HG02870 (cell line): ENCODE measurements around the gene OMD.

Source experiments
- ATAC-seq: cut with Tn5 transposase; IDR thresholded peaks from one replicate; pipeline ENCODE4 v1.9.1; 2021; ENCODE audit warnings: mild to moderate bottlenecking, moderate library complexity; ENCODE audit not compliant: unreplicated experiment

The OMD gene, protein sequence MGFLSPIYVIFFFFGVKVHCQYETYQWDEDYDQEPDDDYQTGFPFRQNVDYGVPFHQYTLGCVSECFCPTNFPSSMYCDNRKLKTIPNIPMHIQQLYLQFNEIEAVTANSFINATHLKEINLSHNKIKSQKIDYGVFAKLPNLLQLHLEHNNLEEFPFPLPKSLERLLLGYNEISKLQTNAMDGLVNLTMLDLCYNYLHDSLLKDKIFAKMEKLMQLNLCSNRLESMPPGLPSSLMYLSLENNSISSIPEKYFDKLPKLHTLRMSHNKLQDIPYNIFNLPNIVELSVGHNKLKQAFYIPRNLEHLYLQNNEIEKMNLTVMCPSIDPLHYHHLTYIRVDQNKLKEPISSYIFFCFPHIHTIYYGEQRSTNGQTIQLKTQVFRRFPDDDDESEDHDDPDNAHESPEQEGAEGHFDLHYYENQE

DNA sequence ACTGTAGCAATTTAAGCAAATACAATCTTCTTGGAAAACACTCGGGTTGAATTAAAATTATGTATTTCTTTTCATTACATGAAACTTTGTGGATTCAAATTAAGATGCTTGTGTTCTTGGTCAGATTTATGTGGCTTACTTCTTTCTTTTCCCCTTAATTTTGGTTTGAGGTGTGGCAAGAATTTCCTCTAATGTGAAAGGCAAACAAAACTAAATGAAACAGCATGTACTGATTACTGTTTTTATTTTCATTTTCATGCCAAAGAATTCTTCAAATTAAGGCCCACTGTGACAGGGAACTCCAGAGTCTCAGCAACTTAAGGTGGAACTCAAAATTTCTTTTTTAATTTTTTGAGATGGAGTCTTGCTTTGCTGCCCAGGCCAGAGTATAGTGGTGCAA is at the start of gene OMD:
Gene OMD, minus strand, starts transcription at position 132 of the 400 bp plus-strand sequence. CDS start 6,913 bp downstream, outside the sequence.
- no peak for ATAC-seq

DNA sequence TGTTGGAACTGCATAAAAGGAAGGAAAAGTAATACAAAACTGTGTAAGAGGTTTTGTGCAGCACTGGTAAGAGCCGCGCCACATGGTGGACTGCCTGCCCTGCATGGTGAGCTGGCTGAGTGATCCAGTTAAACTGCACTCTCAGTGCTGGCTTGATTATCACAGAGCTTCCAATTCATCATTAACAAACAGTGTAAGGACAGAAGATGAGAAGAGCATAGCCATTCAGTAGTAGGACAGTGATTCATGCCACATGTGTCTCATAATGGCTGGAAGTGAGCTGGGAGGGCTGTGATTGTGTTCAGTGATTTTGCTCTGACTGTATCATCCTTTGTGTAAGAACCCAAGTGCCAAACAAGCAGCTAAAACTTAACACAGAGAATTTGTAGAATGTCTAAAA is 43.9 kb upstream of the OMD start:
- no peak for ATAC-seq

DNA sequence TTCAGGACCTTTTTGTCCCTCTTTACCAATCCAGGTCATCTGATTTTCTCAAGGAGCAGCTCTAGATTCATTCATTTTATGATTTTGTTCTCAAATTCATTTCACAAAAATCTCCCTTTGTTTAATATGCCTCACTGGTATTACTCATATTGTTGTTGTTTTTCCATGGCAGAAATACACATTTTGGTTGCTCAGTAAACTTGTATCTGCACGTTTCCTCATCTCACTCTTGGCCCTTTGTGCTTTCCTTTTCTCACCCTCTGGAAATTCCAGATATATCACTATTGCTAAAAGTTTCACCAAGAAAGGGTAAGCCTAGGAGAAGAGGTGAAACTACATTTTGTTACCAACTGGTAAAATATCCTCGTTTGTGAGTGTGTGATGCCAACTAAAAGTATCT is 43.2 kb upstream of the OMD start:
- no peak for ATAC-seq

DNA sequence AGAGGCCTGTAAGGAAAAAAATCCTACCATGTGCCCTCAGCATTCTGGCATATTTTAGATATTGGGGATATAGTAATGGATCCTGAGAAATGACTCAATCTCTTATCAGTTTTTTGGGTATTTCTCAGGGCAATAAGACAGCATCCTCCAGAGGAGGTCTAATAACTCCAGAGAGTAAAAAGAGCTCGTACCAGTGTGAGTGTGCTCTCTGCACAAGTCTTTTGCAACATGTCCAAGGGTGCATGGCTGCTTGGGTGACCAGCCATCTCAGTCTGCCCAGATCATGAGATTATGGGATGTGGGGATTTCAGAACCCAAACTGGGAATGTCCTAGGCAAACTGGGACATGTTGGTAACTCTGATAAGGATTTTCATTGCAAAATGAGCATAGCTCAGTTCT is 42.8 kb upstream of the OMD start:
- ATAC-seq: no peak

DNA sequence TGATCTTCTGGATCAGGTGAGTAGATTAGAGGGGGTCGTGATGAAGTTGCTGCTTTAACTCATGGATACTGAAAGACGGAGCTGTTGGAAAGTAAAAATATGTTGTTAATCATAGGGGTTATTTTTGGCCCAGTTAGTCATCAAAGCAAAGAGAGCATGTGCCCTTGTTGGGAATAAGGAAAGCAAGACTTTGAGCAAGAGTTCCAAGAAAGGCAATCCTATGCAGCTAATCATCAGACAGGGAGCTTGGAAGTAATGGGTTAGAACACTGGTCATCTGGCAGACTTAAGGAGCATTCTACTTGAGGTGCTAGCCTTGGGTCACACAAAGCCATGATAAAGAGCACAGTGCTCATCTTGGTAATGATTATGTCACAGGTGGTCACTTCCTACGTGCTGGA is 39.7 kb upstream of the OMD start:
- ATAC-seq: no peak

DNA sequence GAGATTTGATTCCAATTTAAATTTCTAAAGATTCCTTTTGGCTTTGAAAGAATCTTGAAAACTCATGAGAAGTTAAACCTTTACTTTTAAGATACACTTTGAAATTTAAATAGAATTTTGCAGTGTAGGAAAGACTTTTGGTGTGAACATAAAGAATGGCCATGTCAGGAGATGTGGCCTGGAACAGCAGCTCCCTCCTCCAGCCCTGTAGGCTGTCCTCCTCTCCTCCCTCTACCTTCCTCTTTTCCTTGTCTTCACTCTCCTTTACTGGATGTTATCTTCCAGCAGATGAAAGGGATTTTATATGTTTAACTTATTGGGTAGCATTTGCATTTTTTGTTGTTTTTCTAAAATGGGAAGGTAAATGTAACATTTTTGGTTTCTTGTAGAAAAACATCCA is 39.1 kb upstream of the OMD start:
- ATAC-seq: no peak

DNA sequence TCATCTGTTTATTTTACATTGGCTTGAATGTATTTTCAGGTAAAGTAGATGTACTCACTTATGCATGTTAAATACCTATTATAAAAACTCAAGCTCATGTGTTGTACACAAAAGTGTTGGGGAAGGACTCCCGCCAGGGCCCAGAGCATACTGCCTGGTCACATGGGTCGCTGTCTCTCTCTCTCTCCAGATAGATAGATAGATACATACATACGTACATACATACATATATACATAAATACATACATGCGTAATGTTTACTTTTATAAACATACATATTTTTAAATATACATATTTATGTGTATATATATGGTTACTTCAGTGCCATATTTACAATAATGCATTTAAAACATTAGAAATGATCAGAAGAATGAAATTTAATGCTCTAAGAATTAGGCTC is 33.3 kb upstream of the OMD start:
- no peak for ATAC-seq

DNA sequence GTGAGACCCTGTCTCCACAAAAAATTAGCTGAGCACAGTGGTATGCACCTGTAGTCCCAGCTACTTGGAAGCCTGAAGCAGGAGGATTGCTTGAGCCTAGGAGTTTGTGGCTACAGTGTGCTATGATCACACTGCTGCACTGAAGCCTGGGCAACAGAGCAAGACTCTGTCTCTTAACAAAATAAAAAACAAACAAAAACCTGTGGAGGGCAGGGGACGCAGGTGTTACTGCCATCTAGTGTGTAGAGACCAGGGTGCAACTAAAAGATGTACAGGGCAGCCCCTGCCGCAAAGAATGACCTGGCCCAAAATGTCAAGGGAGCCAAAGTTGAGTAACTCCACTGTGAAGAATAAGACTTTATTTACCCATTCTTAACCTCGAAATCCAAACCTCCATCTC is 30.9 kb upstream of the OMD start:
- ATAC-seq: no peak

DNA sequence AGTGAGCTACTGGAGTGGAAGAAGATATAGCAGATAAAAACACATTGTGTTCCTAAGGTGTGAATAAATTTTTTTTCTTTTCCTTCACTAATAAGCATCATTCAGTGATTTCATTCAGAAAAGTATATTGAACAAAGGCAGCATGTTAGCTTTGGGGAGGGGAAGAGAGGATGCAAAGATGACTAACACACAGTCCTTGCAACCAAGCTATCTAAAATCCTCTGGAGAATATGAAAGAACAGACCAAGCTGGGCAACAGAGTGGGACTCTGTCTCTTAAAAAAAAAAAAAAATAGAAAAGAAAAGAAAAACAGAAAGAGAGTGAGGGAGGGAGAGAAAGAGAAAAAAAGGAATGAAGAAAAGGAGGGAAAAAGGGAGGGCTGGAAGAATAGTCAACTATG is 22.3 kb upstream of the OMD start:
- no peak for ATAC-seq

DNA sequence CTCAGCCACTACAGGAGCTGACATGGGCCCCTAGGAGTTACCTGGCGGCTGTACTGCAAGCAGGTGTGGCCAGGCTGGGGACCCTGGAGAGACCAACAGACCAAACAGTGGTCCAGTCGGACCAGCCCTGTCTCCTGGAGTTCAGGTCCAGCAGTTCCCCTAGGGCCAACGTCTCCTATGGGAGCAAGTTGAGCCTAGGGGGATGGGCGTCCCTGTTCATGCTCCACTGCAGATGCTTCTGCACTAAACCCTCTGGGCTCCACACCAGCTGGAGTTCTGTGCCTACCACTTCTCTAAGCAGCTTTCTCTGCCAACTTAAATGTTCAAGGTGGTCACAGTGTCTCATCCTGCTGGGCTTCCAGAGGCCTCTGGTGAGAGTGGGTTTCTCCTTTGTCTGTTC is 20.6 kb upstream of the OMD start:
- ATAC-seq: no peak

DNA sequence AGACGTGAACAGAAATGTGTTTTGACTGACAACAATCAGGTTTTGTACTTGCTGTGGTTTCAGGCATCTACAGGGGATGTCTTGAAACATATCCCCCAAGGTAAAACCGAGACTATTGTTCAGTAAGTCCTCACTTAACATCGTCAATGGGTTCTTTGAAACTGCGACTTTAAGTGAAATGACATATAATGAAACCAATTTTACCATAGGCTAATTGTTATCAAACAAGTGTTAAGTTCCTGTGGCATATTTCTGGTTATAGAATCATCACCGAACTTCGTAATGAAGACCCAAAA is 16.4 kb upstream of the OMD start:
- no peak for ATAC-seq

DNA sequence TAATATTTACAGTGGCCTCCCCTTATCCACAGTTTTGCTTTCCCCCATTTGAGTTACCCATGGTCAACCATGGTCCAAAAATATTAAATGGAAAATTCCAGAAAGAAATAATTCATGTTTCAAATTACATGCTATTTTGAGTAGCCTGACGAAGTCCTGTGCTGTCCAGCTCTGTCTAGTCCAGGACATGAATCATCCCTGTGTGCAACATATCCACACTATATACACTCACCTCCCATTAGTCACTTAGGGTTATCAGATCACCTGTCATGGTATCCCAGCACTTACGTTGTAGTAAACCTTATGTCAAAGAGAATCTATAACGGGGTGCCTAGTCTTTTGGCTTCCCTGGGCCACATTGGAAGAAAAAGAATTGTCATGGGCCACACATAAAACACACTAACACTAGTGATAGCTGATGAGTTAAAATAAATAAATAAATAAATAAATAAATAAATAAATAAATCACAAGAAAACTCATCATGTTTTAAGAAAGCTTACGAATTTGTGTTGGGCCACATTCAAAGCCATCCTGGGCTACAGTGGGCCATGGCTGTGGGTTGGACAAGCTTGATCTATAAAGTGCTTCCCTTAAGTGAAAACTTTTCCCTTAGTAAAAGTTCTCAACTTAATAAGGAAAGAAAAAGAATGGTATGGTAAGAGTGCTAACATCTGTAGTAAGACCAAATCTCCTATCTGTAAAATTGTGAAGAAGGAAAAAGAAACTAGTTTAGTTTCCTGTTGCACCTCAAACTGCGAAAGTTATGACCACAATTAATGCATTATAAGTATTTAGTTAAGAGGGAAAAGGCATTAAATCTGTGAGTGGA is 15.9 kb upstream of the OMD start:
- ATAC-seq: no peak

DNA sequence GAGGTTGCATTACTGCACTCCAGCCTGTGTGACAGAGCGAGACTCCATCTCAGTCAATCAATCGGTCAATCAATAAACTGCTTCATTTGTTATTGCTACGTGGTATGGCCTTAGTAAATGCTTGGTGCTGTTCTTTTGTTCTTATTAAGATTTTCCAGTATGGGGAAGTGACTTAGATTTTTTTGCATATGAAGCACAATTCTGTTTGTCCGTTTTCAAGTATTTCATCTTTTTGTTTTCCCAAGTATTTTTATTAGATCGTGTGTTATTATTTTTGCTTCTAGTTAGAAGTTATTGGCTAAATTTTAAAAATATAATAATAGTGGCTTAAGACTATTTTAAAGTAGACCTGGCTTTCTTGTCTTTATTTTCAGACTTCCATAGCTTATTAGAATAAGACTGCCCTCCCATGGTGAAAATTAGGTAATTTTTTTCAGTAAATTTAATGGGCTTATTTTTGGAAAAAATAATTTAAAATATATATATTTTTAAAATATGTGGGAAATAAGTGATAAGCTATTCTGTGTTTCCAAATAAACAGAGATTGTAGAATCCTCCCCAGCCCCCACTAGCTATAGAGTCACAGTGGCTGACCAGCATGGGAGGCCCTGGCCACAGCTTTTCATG is 14.7 kb upstream of the OMD start:
- no peak for ATAC-seq

DNA sequence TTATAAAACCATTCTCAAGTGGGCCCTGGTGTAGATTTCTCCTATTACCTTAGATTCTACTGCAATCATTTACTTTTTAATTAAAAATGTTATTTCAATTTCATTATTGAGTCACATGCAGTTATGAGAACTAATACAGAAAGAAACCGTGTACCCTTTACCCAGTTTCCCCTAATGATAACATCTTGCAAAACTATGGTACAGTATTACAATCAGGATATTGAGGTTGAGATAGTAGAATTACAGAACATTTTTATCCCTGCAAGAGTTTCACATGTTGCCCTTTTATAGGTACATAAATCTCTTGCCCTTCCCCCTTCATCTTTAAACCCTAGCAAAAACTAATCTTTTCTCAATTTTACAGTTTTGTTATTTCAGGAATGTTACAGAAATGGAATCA is 11.0 kb upstream of the OMD start:
- no peak for ATAC-seq

DNA sequence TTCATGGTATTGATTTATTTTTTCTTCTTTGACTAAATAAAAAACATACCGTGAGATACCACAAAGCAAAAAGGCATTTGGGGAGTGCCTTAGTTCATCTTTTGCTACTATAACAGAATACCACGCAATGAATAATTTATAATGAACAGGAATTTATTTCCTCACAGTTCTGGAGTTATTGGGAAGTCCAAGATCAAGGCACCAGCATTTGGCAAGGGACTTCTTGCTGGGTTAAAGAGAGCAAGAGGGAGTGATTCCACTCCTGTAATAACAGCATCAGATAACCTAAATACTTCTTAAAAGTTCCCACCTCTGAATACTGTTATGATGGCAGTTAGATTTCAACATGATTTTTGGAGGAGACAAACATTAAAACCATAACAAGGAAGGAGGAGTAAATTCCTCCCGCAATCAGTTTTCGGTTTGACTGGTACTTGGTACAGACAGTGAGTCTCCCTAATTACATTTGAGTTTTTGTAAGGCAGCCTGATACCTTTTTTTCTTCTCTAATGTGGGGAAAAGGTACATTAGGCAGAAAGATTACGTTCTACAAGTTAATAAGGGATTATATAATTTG is 8.8 kb upstream of the OMD start:
- no peak for ATAC-seq

DNA sequence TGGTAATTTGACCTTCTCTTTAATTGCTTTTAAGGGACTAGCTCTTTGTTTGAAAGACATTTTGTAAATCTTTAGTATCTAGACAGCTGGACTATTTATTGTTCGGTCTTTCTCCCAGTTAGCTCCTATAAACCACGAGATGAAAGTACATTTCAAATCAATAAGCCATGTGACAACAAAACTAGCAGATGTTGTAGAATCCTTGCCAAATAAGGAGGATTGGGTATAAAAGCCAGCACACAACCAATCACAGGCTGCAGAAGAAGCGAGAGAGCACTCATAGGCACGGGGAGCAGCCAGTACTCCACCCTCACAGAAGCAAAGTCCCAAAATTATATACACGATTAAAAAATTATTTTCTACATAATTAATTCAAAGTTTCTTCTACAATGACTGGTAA is 8.1 kb upstream of the OMD start:
- ATAC-seq: no peak

DNA sequence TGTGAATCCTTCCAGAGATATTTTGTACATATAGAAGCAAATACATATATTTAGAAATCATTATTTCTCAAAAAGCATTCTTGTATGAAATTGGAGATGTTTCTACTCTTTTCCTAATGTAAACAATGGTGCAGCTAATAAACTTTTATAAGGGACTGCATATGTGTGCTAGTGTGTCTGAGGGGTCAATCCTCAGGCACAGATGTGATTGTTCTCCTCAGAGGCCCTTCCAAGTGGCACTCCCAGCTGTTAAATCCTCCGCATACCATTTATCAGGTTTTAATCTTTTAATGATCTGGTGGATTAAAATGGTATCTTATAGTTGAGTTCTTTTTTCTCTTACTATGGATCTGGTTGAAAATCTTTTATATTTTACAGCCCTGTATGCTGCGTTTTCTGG is 5.6 kb upstream of the OMD start:
- no peak for ATAC-seq

DNA sequence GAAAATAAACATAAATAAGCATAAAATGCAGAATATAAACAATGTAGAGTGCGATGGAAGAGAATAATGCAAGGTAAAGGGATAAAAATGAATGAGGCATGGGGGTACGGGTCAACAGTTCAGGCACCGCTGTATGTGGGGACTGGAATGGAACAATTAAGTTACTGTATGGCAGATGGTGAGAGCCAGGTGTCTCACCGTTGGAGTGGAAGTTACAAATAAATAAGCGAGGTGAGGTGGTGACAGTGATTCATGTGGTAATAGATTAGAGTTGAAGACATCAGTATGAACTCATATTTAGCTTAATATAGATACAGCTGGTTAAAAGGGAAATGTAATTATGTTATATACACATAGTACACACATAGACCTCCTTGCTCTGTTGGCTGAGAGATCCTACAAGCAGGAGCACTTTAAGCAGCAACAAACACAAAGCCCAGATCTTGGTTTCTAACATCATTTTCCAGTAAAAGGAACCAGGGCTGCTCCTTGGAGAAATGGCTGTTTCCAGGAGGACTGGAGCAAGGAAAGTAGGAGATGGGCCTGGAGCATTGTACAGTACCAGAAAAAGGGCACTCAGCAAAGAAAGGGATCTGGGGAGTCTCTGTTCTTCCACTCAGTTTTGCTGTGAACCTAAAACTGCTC is 2.4 kb upstream of the OMD start:
- ATAC-seq: no peak

DNA sequence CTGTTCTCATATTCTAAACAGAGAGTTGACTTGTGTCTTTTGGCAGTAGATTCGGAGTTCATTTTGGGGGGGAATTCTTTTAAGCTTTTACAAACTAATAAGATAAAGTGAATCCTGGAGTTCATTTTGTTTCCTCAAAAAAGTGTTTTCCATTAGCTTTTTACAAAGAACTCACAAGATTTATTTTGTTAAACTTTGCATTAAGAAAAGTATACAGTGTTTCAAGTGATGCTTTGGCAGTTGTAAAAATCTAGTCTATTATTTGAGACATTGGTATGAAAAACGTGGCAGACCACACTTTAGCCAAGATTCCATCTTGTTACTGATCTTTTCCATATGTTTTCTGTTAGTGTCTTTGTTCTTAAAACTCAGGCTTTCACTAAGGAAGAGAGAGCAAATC is 1.2 kb upstream of the OMD start:
- ATAC-seq: no peak

DNA sequence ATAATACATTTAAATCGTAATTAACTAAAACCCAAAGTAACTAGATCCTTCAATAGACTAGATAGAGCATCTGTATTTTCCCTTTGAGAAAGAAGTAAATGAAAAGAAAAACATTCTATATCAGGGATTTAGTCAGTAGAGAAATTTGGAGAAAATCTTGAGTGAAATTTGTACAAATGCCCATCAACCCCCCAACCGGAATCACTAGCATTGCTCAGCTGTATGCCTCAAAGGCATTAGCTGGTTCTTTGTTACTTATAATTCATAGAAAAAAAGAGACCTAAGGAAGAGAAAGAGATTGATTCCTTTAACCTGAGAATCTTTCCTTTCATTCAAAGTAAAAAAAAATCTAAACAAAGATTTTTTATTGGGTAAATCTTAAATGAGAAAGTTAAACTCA is 659 bp downstream of the OMD start:
- no peak for ATAC-seq

DNA sequence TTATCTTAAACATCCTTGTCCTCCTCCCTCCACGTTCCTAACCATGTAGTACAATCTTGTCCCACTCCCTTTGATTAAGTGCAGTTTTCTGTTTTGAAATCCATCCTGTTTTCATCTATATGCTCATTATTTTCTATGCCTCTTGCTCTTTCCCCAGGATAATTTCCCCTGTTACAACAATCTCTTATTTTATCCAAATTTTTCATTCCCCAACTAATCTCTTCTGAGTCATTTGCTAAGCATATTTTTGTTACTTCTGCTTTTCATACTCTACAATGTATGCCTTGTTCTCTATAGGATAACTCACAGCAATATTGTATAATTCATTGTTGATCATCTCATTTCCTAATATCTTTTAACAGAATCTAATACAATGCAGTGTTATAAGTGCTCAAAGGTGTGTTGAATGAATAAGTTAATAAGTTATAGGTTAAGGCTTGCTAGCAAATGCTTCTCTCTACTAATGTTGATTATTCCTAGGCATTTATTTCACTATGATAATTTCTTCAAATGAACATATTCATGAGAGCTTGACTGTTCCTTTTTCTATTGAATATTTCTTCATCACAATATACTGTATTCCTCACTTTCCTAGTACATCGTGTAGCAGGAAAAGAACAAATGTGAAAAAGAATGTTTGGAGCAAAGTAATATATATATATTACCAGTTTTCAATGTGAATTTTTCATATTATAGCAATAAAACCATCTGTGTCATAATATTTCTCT is 1.5 kb downstream of the OMD start:
- ATAC-seq: no peak
